Esophagus muscularis mucosa (tissue), 4 donors: ENCODE results near the gene TMPRSS2.

Experiments used
- EP300 ChIP-seq: sonication (generic); formaldehyde crosslinking; IDR thresholded peaks from one replicate; pipeline ENCODE4 v1.6.1; 2017; ENCODE audit warnings: antibody characterized with exemption
- POLR2A ChIP-seq: fragments of 450-650 bp; IDR thresholded peaks from one replicate; pipeline ENCODE4 v1.6.1; 2017; ENCODE audit warnings: antibody characterized with exemption, moderate library complexity, mild to moderate bottlenecking, low read depth
- POLR2AphosphoS5 ChIP-seq, 2 donors: sonication (generic); formaldehyde crosslinking; IDR thresholded peaks; one replicate each; pipeline ENCODE4 v1.6.1; 2017; ENCODE audit warnings: antibody characterized with exemption in 2 of 2
- TF ChIP-seq, protein P1 (sequence below), 3 experiments: fragments of 200-600 bp in 2 of 3; fragments of 450-650 bp in 1 of 3; sonication (generic) in 2 of 3; IDR thresholded peaks; one replicate each; pipeline ENCODE4 v1.5.1; 2017 to 2019; ENCODE audit warnings: antibody characterized with exemption in 3 of 3, mild to moderate bottlenecking in 2 of 3, moderate library complexity in 1 of 3

DNA sequence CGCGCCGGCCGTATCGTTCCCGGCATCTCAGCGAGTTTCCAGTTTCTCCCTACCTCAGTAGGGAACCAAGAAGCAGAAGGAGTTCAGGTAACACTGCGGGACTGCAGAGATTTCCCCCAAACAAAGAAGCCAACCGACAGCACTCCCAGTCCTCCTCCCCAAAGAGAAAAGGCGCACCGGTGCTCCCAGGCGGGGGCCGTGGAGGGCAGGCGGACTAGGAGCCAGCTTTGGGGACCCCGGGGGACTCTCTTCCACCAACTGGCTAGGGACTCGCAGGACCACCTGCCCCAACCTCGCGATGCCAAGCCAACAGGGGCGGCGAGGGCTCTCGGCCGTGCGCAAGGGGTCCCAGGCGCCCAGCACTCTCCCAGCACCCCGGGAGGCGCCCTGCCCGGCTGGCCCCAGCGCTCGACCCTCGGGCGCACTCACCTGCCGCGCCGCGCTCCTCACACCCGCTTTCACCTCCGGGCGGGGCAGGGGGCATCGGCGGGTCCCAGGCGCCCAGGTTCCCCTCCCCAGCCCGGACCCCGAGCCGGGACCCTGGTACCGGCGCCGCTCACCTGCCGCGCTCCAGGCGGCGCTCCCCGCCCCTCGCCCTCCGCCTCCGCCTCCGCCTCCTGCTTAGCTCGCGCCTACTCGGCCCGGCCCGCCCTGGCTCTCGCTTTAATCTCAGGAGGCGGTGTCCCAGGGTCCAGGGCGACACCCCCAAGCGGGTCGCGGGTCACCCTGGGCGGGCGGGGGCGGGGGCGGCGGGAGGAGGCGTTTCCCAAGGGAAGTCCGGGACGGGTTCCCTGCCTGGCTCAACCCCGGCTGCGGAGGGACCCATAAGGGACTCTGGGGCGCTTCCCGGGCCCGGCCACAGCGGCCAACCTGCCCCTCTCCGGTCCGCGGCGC, at the start of gene TMPRSS2:
- TF ChIP-seq EP300, result no peak
- TF ChIP-seq, protein P1, sequence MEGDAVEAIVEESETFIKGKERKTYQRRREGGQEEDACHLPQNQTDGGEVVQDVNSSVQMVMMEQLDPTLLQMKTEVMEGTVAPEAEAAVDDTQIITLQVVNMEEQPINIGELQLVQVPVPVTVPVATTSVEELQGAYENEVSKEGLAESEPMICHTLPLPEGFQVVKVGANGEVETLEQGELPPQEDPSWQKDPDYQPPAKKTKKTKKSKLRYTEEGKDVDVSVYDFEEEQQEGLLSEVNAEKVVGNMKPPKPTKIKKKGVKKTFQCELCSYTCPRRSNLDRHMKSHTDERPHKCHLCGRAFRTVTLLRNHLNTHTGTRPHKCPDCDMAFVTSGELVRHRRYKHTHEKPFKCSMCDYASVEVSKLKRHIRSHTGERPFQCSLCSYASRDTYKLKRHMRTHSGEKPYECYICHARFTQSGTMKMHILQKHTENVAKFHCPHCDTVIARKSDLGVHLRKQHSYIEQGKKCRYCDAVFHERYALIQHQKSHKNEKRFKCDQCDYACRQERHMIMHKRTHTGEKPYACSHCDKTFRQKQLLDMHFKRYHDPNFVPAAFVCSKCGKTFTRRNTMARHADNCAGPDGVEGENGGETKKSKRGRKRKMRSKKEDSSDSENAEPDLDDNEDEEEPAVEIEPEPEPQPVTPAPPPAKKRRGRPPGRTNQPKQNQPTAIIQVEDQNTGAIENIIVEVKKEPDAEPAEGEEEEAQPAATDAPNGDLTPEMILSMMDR (IDR thresholded peaks at IDR 0.05), result no peak
- TF ChIP-seq POLR2A, result no peak
- TF ChIP-seq POLR2AphosphoS5 (IDR thresholded peaks at IDR 0.05), result no peak
